H1 (cell line): ENCODE data around the gene LAMA4. TPM values are rescaled to one million over a fixed set of nuclear protein-coding genes. Genes with fewer than 3 reads are reported as not detected.

Experiments used
- CTCF ChIA-PET: fragments of 300-600 bp; sonication (Branson Sonifier 250); formaldehyde crosslinking; loops from one replicate; lab custom pipeline; 2021; ENCODE audit not compliant: partially characterized antibody; lab: Charles Lee
- POLR2A ChIA-PET: fragments of 300-600 bp; sonication (Branson Sonifier 250); formaldehyde crosslinking; loops from one replicate; lab custom pipeline; 2021; ENCODE audit warnings: inconsistent platforms; ENCODE audit not compliant: partially characterized antibody; lab: Charles Lee
- DNase-seq, 2 experiments: peaks; one replicate each; pipeline versions ENCODE4 v3.0.0 to v3.0.0-alpha.2; 2010 to 2022; ENCODE audit warnings: low spot score in 2 of 2, low read depth in 1 of 2, mixed read lengths in 1 of 2
- FAIRE-seq: peaks from 2 replicates; lab custom pipeline; 2011; peaks lifted over from hg19 to GRCh38; lab: Jason Lieb, UNC
- H2AFZ ChIP-seq: 2 replicates; pipeline ENCODE4 v1.8.1; 2012; ENCODE audit warnings: low read length, inconsistent platforms
- H2AK5ac ChIP-seq: 2 replicates; pipeline ENCODE4 v1.6.1; 2013; ENCODE audit warnings: low read depth, low read length
- H2BK120ac ChIP-seq: replicated peaks from 2 replicates; pipeline ENCODE3; 2013; ENCODE audit warnings: low read depth, low read length, inconsistent platforms
- H2BK12ac ChIP-seq: 2 replicates; pipeline ENCODE4 v1.6.1; 2013; ENCODE audit warnings: low read depth, low read length
- H2BK15ac ChIP-seq: 2 replicates; pipeline ENCODE4 v1.6.1; 2013; ENCODE audit warnings: low read length
- H2BK20ac ChIP-seq: 2 replicates; pipeline ENCODE4 v1.6.1; 2013; ENCODE audit warnings: low read length
- H2BK5ac ChIP-seq: 2 replicates; pipeline ENCODE4 v1.6.1; 2013; ENCODE audit warnings: low read depth, low read length
- H3K14ac ChIP-seq: 2 replicates; pipeline ENCODE4 v1.6.1; 2013; ENCODE audit warnings: inconsistent platforms; ENCODE audit not compliant: insufficient read length
- H3K18ac ChIP-seq: 2 replicates; pipeline ENCODE4 v1.6.1; 2013; ENCODE audit warnings: low read length; ENCODE audit errors: extremely low read depth
- H3K23ac ChIP-seq: 2 replicates; pipeline ENCODE4 v1.6.1; 2013; ENCODE audit warnings: inconsistent platforms; ENCODE audit not compliant: insufficient read length
- H3K23me2 ChIP-seq: 2 replicates; pipeline ENCODE4 v1.6.1; 2013; ENCODE audit warnings: low read depth, low read length
- H3K27ac ChIP-seq: 2 replicates; pipeline ENCODE4 v1.6.1; 2011; ENCODE audit warnings: low read depth, low read length, inconsistent platforms
- H3K27me3 ChIP-seq, 4 experiments: replicated peaks in 1 of 4; 1 replicate in 1 of 4; 2 replicates in 3 of 4; pipeline versions ENCODE4 v1.6.1 to v1.8.1; 2011 to 2013; ENCODE audit warnings: low read length in 3 of 4, mild to moderate bottlenecking in 3 of 4, inconsistent platforms in 2 of 4, mixed read lengths in 2 of 4, moderate library complexity in 1 of 4; ENCODE audit not compliant: control insufficient read depth in 3 of 4, insufficient read depth in 3 of 4; ENCODE audit errors: extremely low read depth in 1 of 4
- H3K36me3 ChIP-seq, 4 experiments: 2 replicates each; pipeline versions ENCODE4 v1.6.1 to v1.8.1; 2011 to 2013; ENCODE audit warnings: mild to moderate bottlenecking in 4 of 4, low read length in 3 of 4, moderate library complexity in 2 of 4, control low read depth in 1 of 4, inconsistent platforms in 1 of 4; ENCODE audit not compliant: insufficient read depth in 4 of 4, control insufficient read depth in 2 of 4
- H3K4ac ChIP-seq: replicated peaks from 2 replicates; pipeline ENCODE3; 2013; ENCODE audit warnings: low read length, low read depth, mixed read lengths, inconsistent platforms; ENCODE audit not compliant: insufficient read length
- H3K4me1 ChIP-seq, 4 experiments: replicated peaks in 1 of 4; 1 replicate in 1 of 4; 2 replicates in 3 of 4; pipeline versions ENCODE4 v1.6.1 to v1.8.1; 2011 to 2013; ENCODE audit warnings: low read length in 3 of 4, inconsistent platforms in 2 of 4, mixed read lengths in 1 of 4; ENCODE audit not compliant: insufficient read depth in 4 of 4, control insufficient read depth in 3 of 4
- H3K4me2 ChIP-seq, 2 experiments: 2 replicates each; pipeline versions ENCODE4 v1.6.1 to v1.8.1; 2011 to 2013; ENCODE audit warnings: low read depth in 2 of 2, low read length in 2 of 2, control low read depth in 1 of 2, inconsistent platforms in 1 of 2, mild to moderate bottlenecking in 1 of 2; ENCODE audit not compliant: insufficient read depth in 1 of 2
- H3K4me3 ChIP-seq, 4 experiments: fragments of 200-600, 300-600 bp in 1 of 4; sonication (generic), shearing (Covaris generic), sonication (Bioruptor Twin) in 1 of 4; 2 replicates each; pipeline versions ENCODE4 v1.5.1 to v1.8.1; 2011 to 2016; ENCODE audit warnings: low read length in 4 of 4, low read depth in 3 of 4, control low read depth in 2 of 4, inconsistent platforms in 2 of 4, mild to moderate bottlenecking in 2 of 4, mixed read lengths in 1 of 4, moderate library complexity in 1 of 4; ENCODE audit not compliant: insufficient read depth in 2 of 4; ENCODE audit errors: extremely low read depth in 1 of 4
- H3K56ac ChIP-seq: replicated peaks from 2 replicates; pipeline ENCODE3; 2013; ENCODE audit warnings: low read depth, mild to moderate bottlenecking, mixed read lengths, low read length, inconsistent platforms; ENCODE audit not compliant: insufficient read length
- H3K79me1 ChIP-seq: 2 replicates; pipeline ENCODE4 v1.6.1; 2013; ENCODE audit warnings: low read depth, low read length, control low read depth
- H3K79me2 ChIP-seq, 2 experiments: 2 replicates each; pipeline versions ENCODE4 v1.6.1 to v1.8.1; 2012 to 2013; ENCODE audit warnings: low read length in 2 of 2, mild to moderate bottlenecking in 2 of 2, inconsistent platforms in 1 of 2; ENCODE audit not compliant: insufficient read depth in 2 of 2, control insufficient read depth in 1 of 2
- H3K9ac ChIP-seq, 4 experiments: replicated peaks in 1 of 4; 1 replicate in 1 of 4; 2 replicates in 3 of 4; pipeline versions ENCODE4 v1.6.1 to v1.8.1; 2011 to 2013; ENCODE audit warnings: low read depth in 3 of 4, low read length in 3 of 4, control low read depth in 2 of 4, mild to moderate bottlenecking in 2 of 4, moderate library complexity in 2 of 4, inconsistent platforms in 1 of 4; ENCODE audit errors: extremely low read depth in 1 of 4
- H3K9me3 ChIP-seq, 2 experiments: 2 replicates each; pipeline versions ENCODE4 v1.6.1 to v1.8.1; 2012 to 2013; ENCODE audit warnings: mild to moderate bottlenecking in 2 of 2, moderate library complexity in 2 of 2, control low read depth in 1 of 2, inconsistent platforms in 1 of 2, low read depth in 1 of 2, low read length in 1 of 2, mixed read lengths in 1 of 2; ENCODE audit not compliant: insufficient read depth in 2 of 2
- H4K20me1 ChIP-seq, 2 experiments: replicated peaks in 1 of 2; 2 replicates each; pipeline versions ENCODE3 to v1.8.1; 2011 to 2013; ENCODE audit warnings: inconsistent platforms in 2 of 2, low read length in 2 of 2, mild to moderate bottlenecking in 1 of 2; ENCODE audit not compliant: insufficient read depth in 2 of 2, control insufficient read depth in 1 of 2
- H4K5ac ChIP-seq: 2 replicates; pipeline ENCODE4 v1.6.1; 2013; ENCODE audit warnings: low read length, low read depth, mixed read lengths, inconsistent platforms; ENCODE audit not compliant: insufficient read length
- H4K8ac ChIP-seq: 2 replicates; pipeline ENCODE4 v1.8.0; 2013; ENCODE audit warnings: mild to moderate bottlenecking, moderate library complexity, low read length, inconsistent platforms; ENCODE audit not compliant: insufficient read depth; ENCODE audit errors: extremely low read depth
- H4K91ac ChIP-seq: replicated peaks from 2 replicates; pipeline ENCODE3; 2013; ENCODE audit warnings: low read length, mixed read lengths, inconsistent platforms; ENCODE audit not compliant: insufficient read length
- CBX5 ChIP-seq: fragments of 300-800, 300-1000 bp; sonication (generic); IDR thresholded peaks from 2 replicates; pipeline ENCODE4 v1.7.1; 2016; ENCODE audit warnings: antibody characterized with exemption, low read length, low read depth
- CBX8 ChIP-seq: fragments of 300-800, 300-1000 bp; sonication (generic); IDR thresholded peaks from 2 replicates; pipeline ENCODE4 v1.7.1; 2016; ENCODE audit warnings: low read depth, low read length, borderline replicate concordance
- CHD2 ChIP-seq: IDR thresholded peaks from 2 replicates; pipeline ENCODE4 v1.6.1; 2012; ENCODE audit warnings: low read length, improper control_type of control experiment
- CREB1 ChIP-seq: IDR thresholded peaks from 2 replicates; pipeline ENCODE4 v1.6.1; 2012; ENCODE audit warnings: inconsistent platforms
- CTBP2 ChIP-seq: IDR thresholded peaks from 2 replicates; pipeline ENCODE4 v1.7.0; 2011; ENCODE audit warnings: borderline replicate concordance, mild to moderate bottlenecking, moderate library complexity, mixed read lengths, low read length; ENCODE audit not compliant: insufficient read depth, insufficient read length
- EZH2 ChIP-seq: fragments of 200-600 bp; sonication (generic); IDR thresholded peaks from 2 replicates; pipeline ENCODE4 v1.7.1; 2012; ENCODE audit warnings: low read depth, mild to moderate bottlenecking, moderate library complexity, low read length, inconsistent platforms; ENCODE audit not compliant: severe bottlenecking
- RAD21 ChIP-seq, 2 experiments: IDR thresholded peaks in 1 of 2; conservative IDR thresholded peaks in 1 of 2; 2 replicates each; pipeline ENCODE4 v1.6.1; 2011; ENCODE audit warnings: low read depth in 2 of 2, low read length in 2 of 2, improper control_type of control experiment in 1 of 2, inconsistent platforms in 1 of 2, mild to moderate bottlenecking in 1 of 2, moderate library complexity in 1 of 2
- RNF2 ChIP-seq: fragments of 200-900, 300-1000 bp; sonication (generic); IDR thresholded peaks from 2 replicates; pipeline ENCODE4 v1.7.1; 2016; ENCODE audit warnings: borderline replicate concordance, low read depth, mild to moderate bottlenecking, antibody characterized with exemption, low read length; ENCODE audit not compliant: poor library complexity, severe bottlenecking; ENCODE audit errors: missing control alignments
- SAP30 ChIP-seq: fragments of 300-600 bp; sonication (generic); IDR thresholded peaks from 2 replicates; pipeline ENCODE4 v1.7.1; 2012; ENCODE audit warnings: low read length, moderate library complexity, mild to moderate bottlenecking, inconsistent platforms; ENCODE audit not compliant: insufficient read depth, insufficient replicate concordance
- SIRT6 ChIP-seq: IDR thresholded peaks from one replicate; pipeline ENCODE4 v1.7.1; 2012; ENCODE audit warnings: low read length, inconsistent platforms
- ZNF274 ChIP-seq: IDR thresholded peaks from 2 replicates; pipeline ENCODE4 v1.7.0; 2012; ENCODE audit warnings: low read length, borderline replicate concordance; ENCODE audit errors: extremely low read depth
- WGBS, 2 experiments: shearing (Covaris generic) in 1 of 2; methylation state at CpG; one replicate each; pipeline versions ENCODE4 v1.1.6 to v1.1.7; 2013 to 2015; ENCODE audit warnings: low lambda C conversion rate in 2 of 2, mixed read lengths in 2 of 2, inconsistent platforms in 1 of 2, low coverage in 1 of 2, missing lambda C conversion rate in 1 of 2; ENCODE audit not compliant: insufficient replicate concordance in 2 of 2, insufficient coverage in 1 of 2, insufficient read length in 1 of 2; ENCODE audit errors: extremely low coverage in 1 of 2, missing lambda C conversion rate in 1 of 2; 5-methylcytosine and 5-hydroxymethylcytosine counted together
- polyA plus RNA-seq, 7 experiments: library from polyadenylated mRNA; depleted of rRNA in 3 of 7; stranded (reverse) in 5 of 7; unstranded in 2 of 7; fragments of >200 nt in 5 of 7; fragments of 200-250 nt in 2 of 7; gene quantifications; 1 replicate in 5 of 7; 2 replicates in 1 of 7; 4 replicates in 1 of 7; pipeline versions ENCODE4 v1.2.1 to v1.2.3, GENCODE V29; 2011 to 2013; ENCODE audit warnings: missing spikeins in 2 of 7, mixed read lengths in 2 of 7
- total RNA-seq: library from RNA; stranded (reverse); fragmentation: NEBNext Ultra II Directional; extraction: Animal tissue kit (Norgen Biotek cat#: 25700); gene quantifications from 2 replicates; pipeline ENCODE4 v1.2.1, GENCODE V29; 2021
- TF ChIP-seq, protein P1 (sequence below): IDR thresholded peaks from 2 replicates; pipeline ENCODE4 v1.6.1; 2011; ENCODE audit warnings: low read length, improper control_type of control experiment

The LAMA4 gene
- total and polyA plus RNA-seq, 2 of the 8 experiments (the other 6 are each of a cell fraction or from before 2014, with no cell fraction given) = 0.95 to 1.5 TPM

DNA sequence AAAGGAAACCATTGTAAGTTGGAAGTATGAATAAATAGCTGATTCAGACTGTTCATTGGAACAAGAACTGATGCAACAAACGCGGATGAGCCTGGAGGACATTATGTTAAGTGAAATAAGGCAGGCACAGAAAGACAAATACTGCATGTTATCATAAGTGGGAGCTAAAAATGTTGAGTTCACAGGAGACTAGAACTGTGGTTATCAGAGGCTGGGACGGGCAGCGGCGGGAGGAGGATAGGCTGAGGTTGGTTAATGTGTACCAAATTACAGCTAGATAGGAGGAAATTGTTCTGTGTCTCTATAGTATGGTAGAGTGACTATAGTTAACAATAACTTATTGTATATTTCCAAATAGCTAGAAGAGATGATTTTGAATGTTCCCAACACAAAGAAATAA is 126.2 kb downstream of the LAMA4 start:
- H2BK20ac ChIP-seq = no peak overlapping the region
- H2BK15ac ChIP-seq = no peak overlapping the region
- 88% methylated on average over 5 of the region's 5 CpGs; no CpG with 5 or more reads in 1 of the 2 experiments for WGBS, 2 experiments
- no peak overlapping the region for H3K4me3 ChIP-seq
- no peak overlapping the region for H2AFZ ChIP-seq
- H3K18ac ChIP-seq = no peak overlapping the region
- H3K4me2 ChIP-seq = no peak overlapping the region
- H3K27me3 ChIP-seq = no peaks in the 10 kb centered on the region
- no peak overlapping the region for H3K56ac ChIP-seq
- H2BK12ac ChIP-seq = no peak overlapping the region
- H3K9ac ChIP-seq = no peak overlapping the region
- DNase-seq (no peak), FAIRE-seq (no peak)
- H4K91ac ChIP-seq = no peak overlapping the region
- H4K8ac ChIP-seq = no peak overlapping the region
- no peaks in the 10 kb centered on the region for H3K36me3 ChIP-seq
- H3K4me1 ChIP-seq = peaks cover 0 to 3% (median 0%) of the 10 kb centered on the region in 4 experiments; a peak in 1 of 7 replicates
- no peaks in the 10 kb centered on the region for H4K20me1 ChIP-seq
- no peak overlapping the region for H3K27ac ChIP-seq
- no peaks in the 10 kb centered on the region for H3K79me2 ChIP-seq
- H4K5ac ChIP-seq = no peak overlapping the region
- H2BK120ac ChIP-seq = no peak overlapping the region
- ChIA-PET POLR2A (no interaction called here), CTCF (interaction anchor here (1.5 to 1.6 kb wide), 2 partner anchors 11 to 12 kb away, joined by 4 to 5 read pairs; no protein-coding TSS in a partner anchor)
- H3K23me2 ChIP-seq = no peaks in the 10 kb centered on the region
- H3K14ac ChIP-seq = no peak overlapping the region
- no peaks in the 10 kb centered on the region for H3K79me1 ChIP-seq
- no peak overlapping the region for H2AK5ac ChIP-seq
- H2BK5ac ChIP-seq = no peak overlapping the region
- no peak overlapping the region for H3K23ac ChIP-seq
- H3K9me3 ChIP-seq = no peaks in the 10 kb centered on the region
- no peak overlapping the region for H3K4ac ChIP-seq
- TF ChIP-seq RAD21 (IDR thresholded peaks at IDR 0.05 in 1 of 2, conservative IDR thresholded peaks at IDR 0.05 in 1 of 2; ENCODE audit: low read depth in 2 of 2, low read length in 2 of 2) = no peak
- TF ChIP-seq CREB1 = no peak
- TF ChIP-seq, protein P1, sequence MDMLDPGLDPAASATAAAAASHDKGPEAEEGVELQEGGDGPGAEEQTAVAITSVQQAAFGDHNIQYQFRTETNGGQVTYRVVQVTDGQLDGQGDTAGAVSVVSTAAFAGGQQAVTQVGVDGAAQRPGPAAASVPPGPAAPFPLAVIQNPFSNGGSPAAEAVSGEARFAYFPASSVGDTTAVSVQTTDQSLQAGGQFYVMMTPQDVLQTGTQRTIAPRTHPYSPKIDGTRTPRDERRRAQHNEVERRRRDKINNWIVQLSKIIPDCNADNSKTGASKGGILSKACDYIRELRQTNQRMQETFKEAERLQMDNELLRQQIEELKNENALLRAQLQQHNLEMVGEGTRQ = no peak
- TF ChIP-seq RNF2 = no peak
- TF ChIP-seq CBX8 = no peak
- TF ChIP-seq EZH2 = no peak
- TF ChIP-seq SIRT6 = no peak
- TF ChIP-seq ZNF274 = no peak
- TF ChIP-seq SAP30 = no peak
- TF ChIP-seq CBX5 = no peak
- TF ChIP-seq CHD2 = no peak
- TF ChIP-seq CTBP2 = no peak
